ENCODE results near the gene SMAD1. TPM values are rescaled to one million over a fixed set of nuclear protein-coding genes. Genes with fewer than 3 reads are reported as not detected.

The SMAD1 gene
- total RNA-seq, 1 donor from 2014 or later, result 26.3 TPM

GRCh38 chr4:145452447-145453162, 29.0 kb upstream of the SMAD1 start:
- no peaks in the 10 kb centered on the region for H3K36me3 Mint-ChIP-seq (ENCODE audit: insufficient read depth)
- no peak overlapping the region for H3K4me3 Mint-ChIP-seq (ENCODE audit: low read depth)
- H3K27ac Mint-ChIP-seq, result no peak overlapping the region
- no peaks in the 10 kb centered on the region for H3K27me3 Mint-ChIP-seq
- no peak for TF ChIP-seq CTCF (IDR thresholded peaks at IDR 0.05; ENCODE audit: unreplicated experiment)
- DNase-seq (ENCODE audit: low spot score, unreplicated experiment), result no peak
- no peaks in the 10 kb centered on the region for H3K4me1 Mint-ChIP-seq (ENCODE audit: low read depth)
- no peaks in the 10 kb centered on the region for H3K9me3 Mint-ChIP-seq (ENCODE audit: low read depth)

DNA sequence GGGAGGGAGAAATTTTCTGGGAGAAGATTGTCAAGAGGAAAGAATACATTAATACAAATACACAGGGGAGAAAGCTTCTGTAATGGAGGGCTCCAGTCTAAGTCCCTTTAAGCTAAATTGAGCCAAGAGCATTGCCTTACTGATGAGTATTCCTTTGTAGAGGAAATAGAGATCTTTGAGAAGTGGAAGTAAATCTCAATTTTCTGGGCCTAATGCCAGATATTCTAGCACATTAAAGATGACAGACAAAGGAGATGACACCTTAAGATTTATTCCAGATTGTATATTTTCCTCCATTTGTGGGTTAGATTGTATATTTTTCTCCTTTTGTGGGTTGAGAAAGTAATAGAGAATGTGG, 28.5 kb upstream of the SMAD1 start:
- no peak overlapping the region for H3K27ac Mint-ChIP-seq
- no peak for DNase-seq (ENCODE audit: low spot score, unreplicated experiment)
- H3K36me3 Mint-ChIP-seq (ENCODE audit: insufficient read depth), result no peaks in the 10 kb centered on the region
- H3K4me1 Mint-ChIP-seq (ENCODE audit: low read depth), result no peaks in the 10 kb centered on the region
- no peaks in the 10 kb centered on the region for H3K9me3 Mint-ChIP-seq (ENCODE audit: low read depth)
- TF ChIP-seq CTCF (IDR thresholded peaks at IDR 0.05; ENCODE audit: unreplicated experiment), result no peak
- no peak overlapping the region for H3K4me3 Mint-ChIP-seq (ENCODE audit: low read depth)
- no peaks in the 10 kb centered on the region for H3K27me3 Mint-ChIP-seq

DNA sequence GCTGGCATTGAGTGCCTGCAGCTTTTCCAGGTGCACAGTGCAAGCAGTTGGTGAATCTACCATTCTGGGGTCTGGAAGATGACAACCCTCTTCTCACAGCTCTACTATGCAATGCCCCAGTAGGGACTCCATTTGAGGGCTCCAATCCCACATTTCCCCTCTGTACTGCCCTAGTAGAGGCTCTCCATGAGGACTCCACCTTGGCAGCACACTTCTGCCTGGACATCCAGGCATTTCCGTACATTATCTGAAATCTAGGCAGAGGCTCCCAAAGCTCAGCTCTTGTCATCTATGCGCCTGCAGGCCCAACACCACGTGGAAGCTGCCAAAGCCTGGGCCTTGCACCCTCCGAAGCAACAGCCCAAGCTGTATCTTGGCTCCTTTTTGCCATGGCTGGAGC, 8.4 kb upstream of the SMAD1 start:
- Mint-ChIP-seq H3K36me3 (ENCODE audit: insufficient read depth) (no peaks in the 10 kb centered on the region), H3K9me3 (ENCODE audit: low read depth) (peaks cover 14% of the 10 kb centered on the region), H3K4me3 (ENCODE audit: low read depth) (no peak overlapping the region), H3K27me3 (no peaks in the 10 kb centered on the region), H3K27ac (no peak overlapping the region), H3K4me1 (ENCODE audit: low read depth) (peaks cover 4% of the 10 kb centered on the region)
- DNase-seq (ENCODE audit: low spot score, unreplicated experiment), result no peak
- no peak for TF ChIP-seq CTCF (IDR thresholded peaks at IDR 0.05; ENCODE audit: unreplicated experiment)

GRCh38 chr4:145480257-145480656, 1.4 kb upstream of the SMAD1 start:
- no peak overlapping the region for H3K4me3 Mint-ChIP-seq (ENCODE audit: low read depth)
- TF ChIP-seq CTCF (IDR thresholded peaks at IDR 0.05; ENCODE audit: unreplicated experiment), result no peak
- peaks cover 1% of the 10 kb centered on the region for H3K36me3 Mint-ChIP-seq (ENCODE audit: insufficient read depth)
- H3K27me3 Mint-ChIP-seq, result no peaks in the 10 kb centered on the region
- peaks cover 9% of the 10 kb centered on the region for H3K4me1 Mint-ChIP-seq (ENCODE audit: low read depth)
- H3K27ac Mint-ChIP-seq, result no peak overlapping the region
- H3K9me3 Mint-ChIP-seq (ENCODE audit: low read depth), result no peaks in the 10 kb centered on the region
- no peak for DNase-seq (ENCODE audit: low spot score, unreplicated experiment)

DNA sequence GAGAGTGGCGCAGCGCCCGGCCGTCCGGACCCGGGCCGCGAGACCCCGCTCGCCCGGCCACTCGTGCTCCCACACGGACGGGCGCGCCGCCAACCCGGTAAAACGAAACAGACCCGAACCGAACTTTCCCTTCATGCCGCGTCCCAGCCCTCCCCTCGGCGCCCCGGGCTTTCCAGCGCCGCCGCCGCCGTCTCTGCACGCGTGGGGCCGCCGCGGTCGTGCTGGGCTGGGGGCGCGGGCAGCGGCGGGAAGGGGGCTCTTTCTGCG, 222 bp downstream of the SMAD1 start:
- Mint-ChIP-seq H3K36me3 (ENCODE audit: insufficient read depth) (peaks cover 1% of the 10 kb centered on the region), H3K27ac (peak overlapping the region; percentile 93), H3K27me3 (no peaks in the 10 kb centered on the region)

More for the DNA sequence above, 222 bp downstream of the SMAD1 start:
- H3K4me3 Mint-ChIP-seq (ENCODE audit: low read depth), result no peak overlapping the region
- H3K9me3 Mint-ChIP-seq (ENCODE audit: low read depth), result no peaks in the 10 kb centered on the region
- TF ChIP-seq CTCF (IDR thresholded peaks at IDR 0.05; ENCODE audit: unreplicated experiment), result no peak
- H3K4me1 Mint-ChIP-seq (ENCODE audit: low read depth), result peaks cover 16% of the 10 kb centered on the region
- DNase-seq (ENCODE audit: low spot score, unreplicated experiment), result no peak

Data from progenitor cell of endocrine pancreas (in vitro differentiated cells).